IMR-90 (cell line): ENCODE measurements around the gene AHDC1. TPM values are rescaled to one million over a fixed set of nuclear protein-coding genes. Genes with fewer than 3 reads are reported as not detected.

ENCODE experiments used
- ATAC-seq: fragments of 200-7000 bp; cut with Tn5 transposase; 2 replicates; pipeline ENCODE4 v1.9.1; 2020; ENCODE audit warnings: low read depth, mild to moderate bottlenecking, moderate library complexity
- BruUV-seq: library from RNA; stranded (reverse); fragments of 400-500 nt; replicated peaks from 2 replicates; lab custom pipeline; 2021; lab: Mats Ljungman, UMichigan
- CTCF ChIA-PET: fragments of 300-600 bp; formaldehyde crosslinking; extraction: SDS; loops from one replicate; lab custom pipeline; 2021; ENCODE audit warnings: antibody characterized with exemption; lab: Yijun Ruan, JAX
- POLR2A ChIA-PET: fragments of 300-600 bp; sonication (Branson Sonifier 250); formaldehyde crosslinking; loops from one replicate; lab custom pipeline; 2022; ENCODE audit warnings: antibody characterized with exemption; ENCODE audit not compliant: unreplicated experiment; lab: Charles Lee
- DNase-seq: peaks from one replicate; pipeline ENCODE4 v3.0.0; 2013
- H2AFZ ChIP-seq: replicated peaks from 2 replicates; pipeline ENCODE3; 2013; ENCODE audit warnings: low read length, mild to moderate bottlenecking; ENCODE audit not compliant: poor library complexity
- H2AK5ac ChIP-seq: 2 replicates; pipeline ENCODE4 v1.6.1; 2013; ENCODE audit warnings: low read depth, low read length, inconsistent platforms
- H2AK9ac ChIP-seq: replicated peaks from 2 replicates; pipeline ENCODE3; 2013; ENCODE audit warnings: mild to moderate bottlenecking, low read depth, low read length, moderate library complexity; ENCODE audit not compliant: poor library complexity
- H2BK120ac ChIP-seq: 2 replicates; pipeline ENCODE4 v1.6.1; 2013; ENCODE audit warnings: low read depth, low read length, inconsistent platforms
- H2BK15ac ChIP-seq: 3 replicates; pipeline ENCODE4 v1.6.1; 2013; ENCODE audit warnings: low read depth, low read length, inconsistent platforms
- H2BK20ac ChIP-seq: 2 replicates; pipeline ENCODE4 v1.6.1; 2013; ENCODE audit warnings: low read depth, mild to moderate bottlenecking, inconsistent platforms, low read length, moderate library complexity
- H2BK5ac ChIP-seq: 2 replicates; pipeline ENCODE4 v1.6.1; 2013; ENCODE audit warnings: mild to moderate bottlenecking, low read depth, low read length, inconsistent platforms; ENCODE audit not compliant: poor library complexity, severe bottlenecking
- H3K14ac ChIP-seq: replicated peaks from 2 replicates; pipeline ENCODE4 v1.6.1; 2013; ENCODE audit warnings: low read depth, low read length, inconsistent platforms
- H3K18ac ChIP-seq: 2 replicates; pipeline ENCODE4 v1.6.1; 2013; ENCODE audit warnings: low read depth, low read length, control low read depth
- H3K23ac ChIP-seq: 2 replicates; pipeline ENCODE4 v1.6.1; 2013; ENCODE audit warnings: low read depth, low read length, inconsistent platforms
- H3K27ac ChIP-seq: 2 replicates; pipeline ENCODE4 v1.5.1; 2013; ENCODE audit warnings: mild to moderate bottlenecking, control low read depth, low read length; ENCODE audit not compliant: insufficient read depth
- H3K27me3 ChIP-seq: 2 replicates; pipeline ENCODE4 v1.6.1; 2013; ENCODE audit warnings: low read length; ENCODE audit not compliant: control insufficient read depth, insufficient read depth
- H3K36me3 ChIP-seq: 2 replicates; pipeline ENCODE4 v1.6.1; 2013; ENCODE audit warnings: low read length, mixed read lengths; ENCODE audit not compliant: control insufficient read depth, insufficient read depth
- H3K4ac ChIP-seq: 2 replicates; pipeline ENCODE4 v1.6.1; 2013; ENCODE audit warnings: low read depth, low read length, inconsistent platforms
- H3K4me1 ChIP-seq: 2 replicates; pipeline ENCODE4 v1.6.1; 2013; ENCODE audit warnings: low read length, mixed read lengths; ENCODE audit not compliant: control insufficient read depth, insufficient read depth
- H3K4me2 ChIP-seq: 2 replicates; pipeline ENCODE4 v1.6.1; 2013; ENCODE audit warnings: low read depth, mild to moderate bottlenecking, control low read depth, low read length, moderate library complexity
- H3K4me3 ChIP-seq: 2 replicates; pipeline ENCODE4 v1.5.1; 2013; ENCODE audit warnings: low read depth, mild to moderate bottlenecking, control low read depth, low read length, moderate library complexity; ENCODE audit not compliant: insufficient read depth
- H3K56ac ChIP-seq: 2 replicates; pipeline ENCODE4 v1.6.1; 2013; ENCODE audit warnings: low read length, inconsistent platforms; ENCODE audit not compliant: insufficient read depth; ENCODE audit errors: extremely low read depth
- H3K79me1 ChIP-seq, 2 experiments: 2 replicates each; pipeline ENCODE4 v1.6.1; 2013; ENCODE audit warnings: low read length in 2 of 2, inconsistent platforms in 1 of 2, low read depth in 1 of 2
- H3K9ac ChIP-seq: 2 replicates; pipeline ENCODE4 v1.6.1; 2013; ENCODE audit warnings: low read depth, low read length, control low read depth
- H3K9me1 ChIP-seq: 2 replicates; pipeline ENCODE4 v1.6.1; 2013; ENCODE audit warnings: low read length, inconsistent platforms; ENCODE audit not compliant: insufficient read depth
- H3K9me3 ChIP-seq: 2 replicates; pipeline ENCODE4 v1.6.1; 2013; ENCODE audit warnings: low read length; ENCODE audit not compliant: control insufficient read depth, insufficient read depth
- H4K20me1 ChIP-seq: 2 replicates; pipeline ENCODE4 v1.6.1; 2013; ENCODE audit warnings: low read length, inconsistent platforms; ENCODE audit not compliant: insufficient read depth
- H4K5ac ChIP-seq: 2 replicates; pipeline ENCODE4 v1.6.1; 2013; ENCODE audit warnings: mild to moderate bottlenecking, low read depth, low read length, control low read depth
- H4K8ac ChIP-seq, 2 experiments: 2 replicates each; pipeline ENCODE4 v1.6.1; 2013; ENCODE audit warnings: low read depth in 2 of 2, low read length in 2 of 2, control low read depth in 1 of 2, inconsistent platforms in 1 of 2
- H4K91ac ChIP-seq: 2 replicates; pipeline ENCODE4 v1.6.1; 2013; ENCODE audit warnings: low read depth, low read length, inconsistent platforms; ENCODE audit not compliant: insufficient read depth
- BHLHE40 ChIP-seq: fragments of 150-350 bp; IDR thresholded peaks from 2 replicates; pipeline ENCODE4 v1.6.1; 2016; ENCODE audit warnings: mild to moderate bottlenecking, low read depth, low read length
- CEBPB ChIP-seq: IDR thresholded peaks from 2 replicates; pipeline ENCODE4 v1.6.1; 2012; ENCODE audit warnings: low read depth, low read length, improper control_type of control experiment
- CHD1 ChIP-seq: IDR thresholded peaks from 2 replicates; pipeline ENCODE4 v1.6.1; 2012; ENCODE audit warnings: low read depth, low read length, improper control_type of control experiment
- CTCF ChIP-seq: conservative IDR thresholded peaks from 2 replicates; pipeline ENCODE4 v1.5.1; 2012; ENCODE audit warnings: mild to moderate bottlenecking, low read depth, low read length, improper control_type of control experiment
- FOS ChIP-seq: fragments of 150-350 bp; IDR thresholded peaks from 2 replicates; pipeline ENCODE4 v1.6.1; 2016; ENCODE audit warnings: low read depth, low read length
- MAFK ChIP-seq: IDR thresholded peaks from 2 replicates; pipeline ENCODE4 v1.6.1; 2012; ENCODE audit warnings: low read depth, low read length, improper control_type of control experiment
- MAZ ChIP-seq: IDR thresholded peaks from 2 replicates; pipeline ENCODE4 v1.6.1; 2012; ENCODE audit warnings: low read depth, mild to moderate bottlenecking, low read length, improper control_type of control experiment, moderate library complexity, borderline replicate concordance
- MXI1 ChIP-seq: IDR thresholded peaks from 2 replicates; pipeline ENCODE4 v1.6.1; 2012; ENCODE audit warnings: low read depth, mild to moderate bottlenecking, low read length, moderate library complexity, borderline replicate concordance
- POLR2A ChIP-seq: IDR thresholded peaks from 2 replicates; pipeline ENCODE4 v1.6.1; 2012; ENCODE audit warnings: mild to moderate bottlenecking, low read depth, low read length
- RAD21 ChIP-seq: IDR thresholded peaks from 2 replicates; pipeline ENCODE4 v1.6.1; 2012; ENCODE audit warnings: low read length, improper control_type of control experiment
- RCOR1 ChIP-seq: IDR thresholded peaks from 2 replicates; pipeline ENCODE4 v1.6.1; 2012; ENCODE audit warnings: mild to moderate bottlenecking, low read length, improper control_type of control experiment; ENCODE audit not compliant: insufficient replicate concordance
- SMC3 ChIP-seq: fragments of 150-350 bp; IDR thresholded peaks from 2 replicates; pipeline ENCODE4 v1.6.1; 2016; ENCODE audit warnings: low read depth, mild to moderate bottlenecking, antibody characterized with exemption, low read length, moderate library complexity
- USF2 ChIP-seq: fragments of 150-350 bp; IDR thresholded peaks from 2 replicates; pipeline ENCODE4 v1.6.1; 2017; ENCODE audit warnings: mild to moderate bottlenecking, antibody characterized with exemption, low read length, low read depth
- WGBS, 2 experiments: methylation state at CpG; one replicate each; pipeline versions ENCODE4 v1.1.5 to v1.1.7; 2013; ENCODE audit warnings: missing lambda C conversion rate in 2 of 2; ENCODE audit not compliant: insufficient read length in 1 of 2; ENCODE audit errors: extremely low coverage in 2 of 2; 5-methylcytosine and 5-hydroxymethylcytosine counted together
- dilution Hi-C: fragments of 300-500 bp; cut with HindIII; formaldehyde crosslinking; loops from one replicate; pipeline ENCODE4 v1.14.3; 2018; ENCODE audit warnings: low sequenced_read_pairs; ENCODE audit not compliant: unreplicated experiment
- in situ Hi-C: fragments of 300-500 bp; cut with MboI; formaldehyde crosslinking; loops from 3 replicates; pipeline ENCODE4 v1.14.3; 2019; ENCODE audit warnings: low sequenced_read_pairs, inconsistent platforms, mixed read lengths
- intact Hi-C: fragments of 100-400 bp; cut with micrococcal nuclease; formaldehyde crosslinking; loops from 2 replicates; pipeline ENCODE4 v1.10.0; 2022
- polyA plus RNA-seq, 3 experiments: library from polyadenylated mRNA; depleted of rRNA; stranded (reverse); fragments of >200 nt; gene quantifications; 2 replicates each; pipeline ENCODE4 v1.2.3, GENCODE V29; 2012; ENCODE audit warnings: low replicate concordance in 1 of 3
- total RNA-seq: library from RNA; depleted of rRNA; stranded (reverse); fragments of >200 nt; gene quantifications from 2 replicates; pipeline ENCODE4 v1.2.3, GENCODE V29; 2012

The AHDC1 gene
- total and polyA plus RNA-seq, 2 of the 4 experiments (the other 2 are of a cell fraction) = 2.0 to 11.6 TPM

- Histone ChIP-seq H4K8ac (peak overlapping the region in 1 of 2 experiments; percentile 74; a peak in 1 of 4 replicates), H4K5ac (no peak overlapping the region), H3K79me1 (peaks cover 47 to 85% of the 10 kb centered on the region in 2 experiments), H3K27me3 (no peaks in the 10 kb centered on the region), H3K4ac (peak overlapping the region; percentile 54), H3K14ac (0 out of 2 replicates have a peak overlapping the region, but pooled peaks have one; percentile 5), H2AK9ac (peak overlapping the region; percentile 94), H3K18ac (no peak overlapping the region), H3K56ac (no peak overlapping the region), H3K4me3 (peak overlapping the region; percentile 30), H2AFZ (peak overlapping the region; percentile 88), H3K9ac (no peak overlapping the region), H2BK120ac (peak overlapping the region; percentile 11; the same call in 1 of the 2 replicates), H3K27ac (peak overlapping the region; percentile 77), H3K9me3 (no peaks in the 10 kb centered on the region), H3K36me3 (no peaks in the 10 kb centered on the region; the same call in 1 of the 2 replicates), H2AK5ac (peak overlapping the region; percentile 76; the same call in 1 of the 2 replicates), H4K20me1 (peaks cover 56% of the 10 kb centered on the region), H2BK5ac (peak overlapping the region; percentile 79), H2BK20ac (no peak overlapping the region), H3K23ac (peak overlapping the region; percentile 18; the same call in 1 of the 2 replicates), H4K91ac (peak overlapping the region; percentile 55), H3K4me2 (peak overlapping the region; percentile 62), H3K4me1 (peaks cover 53% of the 10 kb centered on the region), H2BK15ac (peak overlapping the region; percentile 17; the same call in 1 of the 3 replicates), H3K9me1 (peaks cover 14% of the 10 kb centered on the region)
- in situ Hi-C loops = no loop called here
- DNase-seq (peak; percentile 85), ATAC-seq (peak; percentile 88)
- dilution Hi-C loops = no loop called here
- CTCF ChIA-PET = interaction anchor here (0.6 to 1.6 kb wide), 5 partner anchors 8 to 24 kb away, joined by 3 to 6 read pairs (median 4); no protein-coding TSS in a partner anchor
- intact Hi-C loops = no loop called here
- 10% methylated on average over 16 of the region's 83 CpGs; no CpG with 5 or more reads in 1 of the 2 experiments for WGBS, 2 experiments
- BruUV-seq = no TSS peak
- POLR2A ChIA-PET = no interaction called here
- TF ChIP-seq CEBPB (no peak), FOS (0 out of 2 replicates have a peak, but pooled peaks have one; percentile 2), CTCF (peak; percentile 49), USF2 (no peak), MAFK (no peak), POLR2A (no peak), RCOR1 (no peak), BHLHE40 (peak; percentile 15; the same call in 1 of the 2 replicates), CHD1 (no peak), MAZ (peak; percentile 39; the same call in 1 of the 2 replicates), MXI1 (peak; percentile 90), SMC3 (no peak), RAD21 (no peak)
These were observed 28.8 kb downstream of the AHDC1 start for GRCh38 chr1:27574871-27575831.
